D721Med (cell line): ENCODE results near the gene USP46.

Experiments used
- DNase-seq: peaks from one replicate; pipeline ENCODE4 v3.0.0; 2011; ENCODE audit warnings: low spot score; ENCODE audit not compliant: insufficient read length
- FAIRE-seq: peaks from 2 replicates; lab custom pipeline; 2011; peaks lifted over from hg19 to GRCh38; lab: Jason Lieb, UNC
- CTCF ChIP-seq: IDR thresholded peaks from 2 replicates; pipeline ENCODE4 v1.5.1; 2012; ENCODE audit warnings: mild to moderate bottlenecking, control low read depth; ENCODE audit not compliant: insufficient read depth; ENCODE audit errors: missing control alignments

USP46 gene

GRCh38 chr4:52568351-52568750 is 90.8 kb downstream of the USP46 start:
- FAIRE-seq, result no peak
- DNase-seq, result no peak
- TF ChIP-seq CTCF, result no peak

- DNase-seq (no peak), FAIRE-seq (no peak)
- no peak for TF ChIP-seq CTCF
Measured at GRCh38 chr4:52566136-52567031, 92.7 kb downstream of the USP46 start.

- DNase-seq (no peak), FAIRE-seq (no peak)
- no peak for TF ChIP-seq CTCF
Measured at GRCh38 chr4:52560844-52561280, 98.2 kb downstream of the USP46 start.

- no peak for TF ChIP-seq CTCF
Measured at GRCh38 chr4:52555356-52555716, 103.8 kb downstream of the USP46 start.

GRCh38 chr4:52554612-52555355 is 104.3 kb downstream of the USP46 start:
- DNase-seq (no peak), FAIRE-seq (no peak)
- TF ChIP-seq CTCF, result no peak

More at GRCh38 chr4:52555356-52555716, 103.8 kb downstream of the USP46 start:
- no peak for DNase-seq
- FAIRE-seq, result no peak

- FAIRE-seq (no peak), DNase-seq (no peak)
- no peak for TF ChIP-seq CTCF
Measured at GRCh38 chr4:52552778-52553177, 106.3 kb downstream of the USP46 start.
